PFSK-1 (cell line): ENCODE data around the gene NIPBL.

Experiments used
- FOXP2 ChIP-seq: optimal IDR thresholded peaks from 2 replicates; pipeline ENCODE3; 2011; ENCODE audit warnings: borderline replicate concordance, control low read depth, inconsistent platforms; ENCODE audit not compliant: insufficient read depth; ENCODE audit errors: extremely low read length, extremely low read depth
- POLR2AphosphoS5 ChIP-seq: IDR thresholded peaks from 2 replicates; pipeline ENCODE4 v1.6.1; 2012; ENCODE audit warnings: low read depth, mild to moderate bottlenecking, control low read depth, low read length, moderate library complexity
- REST ChIP-seq, 2 experiments: IDR thresholded peaks; 2 replicates each; pipeline versions ENCODE4 v1.6.1 to v1.8.0; 2011 to 2012; ENCODE audit warnings: low read depth in 2 of 2, low read length in 2 of 2, control low read depth in 1 of 2, inconsistent platforms in 1 of 2, mild to moderate bottlenecking in 1 of 2, moderate library complexity in 1 of 2; ENCODE audit not compliant: insufficient read depth in 1 of 2
- SIN3A ChIP-seq: IDR thresholded peaks from 2 replicates; pipeline ENCODE4 v1.6.1; 2012; ENCODE audit warnings: mild to moderate bottlenecking, low read length, moderate library complexity, borderline replicate concordance; ENCODE audit not compliant: insufficient read depth
- TAF1 ChIP-seq: IDR thresholded peaks from 2 replicates; pipeline ENCODE4 v1.6.1; 2012; ENCODE audit warnings: low read length, control low read depth, borderline replicate concordance; ENCODE audit not compliant: insufficient read depth

The NIPBL gene

GRCh38 chr5:37088009-37088408 lies 211.4 kb downstream of the NIPBL start:
- TF ChIP-seq FOXP2: no peak
- TF ChIP-seq POLR2AphosphoS5: no peak
- TF ChIP-seq TAF1: no peak
- TF ChIP-seq SIN3A: no peak
- no peak for TF ChIP-seq REST (IDR thresholded peaks at IDR 0.05; ENCODE audit: insufficient read depth in 1 of 2, low read depth in 2 of 2, low read length in 2 of 2)

GRCh38 chr5:37090123-37090726 lies 213.7 kb downstream of the NIPBL start:
- no peak for TF ChIP-seq POLR2AphosphoS5
- no peak for TF ChIP-seq SIN3A
- no peak for TF ChIP-seq TAF1
- TF ChIP-seq FOXP2: no peak
- no peak for TF ChIP-seq REST (IDR thresholded peaks at IDR 0.05; ENCODE audit: insufficient read depth in 1 of 2, low read depth in 2 of 2, low read length in 2 of 2)

GRCh38 chr5:37090781-37091180 lies 214.2 kb downstream of the NIPBL start:
- TF ChIP-seq REST (IDR thresholded peaks at IDR 0.05; ENCODE audit: insufficient read depth in 1 of 2, low read depth in 2 of 2, low read length in 2 of 2) (no peak), TAF1 (no peak), POLR2AphosphoS5 (no peak), FOXP2 (no peak), SIN3A (no peak)

GRCh38 chr5:37103302-37103701 lies 226.7 kb downstream of the NIPBL start:
- TF ChIP-seq REST (IDR thresholded peaks at IDR 0.05; ENCODE audit: insufficient read depth in 1 of 2, low read depth in 2 of 2, low read length in 2 of 2): no peak
- TF ChIP-seq FOXP2: no peak
- no peak for TF ChIP-seq TAF1
- no peak for TF ChIP-seq POLR2AphosphoS5
- no peak for TF ChIP-seq SIN3A

- TF ChIP-seq POLR2AphosphoS5 (no peak), REST (IDR thresholded peaks at IDR 0.05; ENCODE audit: insufficient read depth in 1 of 2, low read depth in 2 of 2, low read length in 2 of 2) (no peak), TAF1 (no peak), SIN3A (no peak), FOXP2 (no peak)
Measured at GRCh38 chr5:37109338-37109737, 232.8 kb downstream of the NIPBL start.
